Fibroblast of skin of back (primary cell): ENCODE data around the gene DCUN1D3.

Experiments used
- DNase-seq: peaks from one replicate; pipeline ENCODE4 v3.0.0-alpha.2; 2013

The DCUN1D3 gene

DNA sequence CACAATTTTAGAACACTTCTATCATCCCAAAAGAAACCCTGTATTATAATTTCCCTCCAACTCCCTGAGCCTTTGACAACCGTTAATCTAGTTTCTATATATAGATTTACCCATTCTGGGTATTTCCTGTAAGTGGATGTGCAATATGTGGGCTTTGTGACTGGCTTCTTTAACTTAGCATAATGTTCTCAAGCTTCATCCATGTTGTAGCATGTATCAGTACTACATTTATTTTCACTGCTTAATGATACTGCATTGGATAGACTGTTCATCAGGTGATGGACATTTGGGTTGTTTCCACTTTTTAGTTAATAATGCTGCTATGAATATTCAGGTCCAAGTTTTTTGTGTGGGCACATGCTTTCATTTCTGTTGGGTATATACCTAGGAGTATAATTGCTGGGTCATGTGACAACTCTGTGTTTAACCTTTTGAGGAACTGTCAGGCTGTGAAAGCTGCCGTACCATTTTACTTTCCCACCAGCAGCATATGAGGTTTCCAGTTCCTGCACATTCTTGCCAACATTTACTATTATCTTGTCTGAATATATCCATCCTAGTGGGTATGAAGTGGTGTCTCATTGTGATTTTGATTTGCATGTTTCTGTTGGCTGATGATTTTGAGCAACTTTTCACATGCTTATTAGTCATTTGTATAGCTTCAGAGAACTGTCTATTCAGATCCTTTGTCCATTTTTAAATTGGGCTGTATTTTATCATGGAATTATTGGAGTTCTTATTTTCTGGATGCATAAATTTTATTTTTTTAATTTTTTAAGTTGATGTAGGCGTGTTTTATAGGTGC is 77.4 kb downstream of the DCUN1D3 start:
- DNase-seq, result no peak

DNA sequence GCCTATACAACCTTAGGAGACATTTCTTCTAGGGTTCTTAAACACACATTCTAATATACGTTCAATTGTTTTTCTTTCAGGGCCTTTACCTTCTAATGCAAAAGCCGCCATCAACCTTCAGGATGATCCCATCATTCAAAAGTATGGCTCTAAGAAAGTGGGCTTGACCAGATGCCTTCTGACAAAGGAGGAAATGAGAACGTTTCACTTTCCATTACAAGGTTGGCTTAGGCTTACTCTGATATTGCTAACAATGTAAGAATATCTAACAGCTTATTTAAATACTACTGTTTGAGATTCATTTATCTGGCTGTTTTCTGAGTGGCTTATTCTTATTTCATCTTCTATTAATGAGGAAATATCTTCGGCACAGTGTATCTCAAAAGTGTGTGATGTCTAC is 78.5 kb downstream of the DCUN1D3 start:
- no peak for DNase-seq

DNA sequence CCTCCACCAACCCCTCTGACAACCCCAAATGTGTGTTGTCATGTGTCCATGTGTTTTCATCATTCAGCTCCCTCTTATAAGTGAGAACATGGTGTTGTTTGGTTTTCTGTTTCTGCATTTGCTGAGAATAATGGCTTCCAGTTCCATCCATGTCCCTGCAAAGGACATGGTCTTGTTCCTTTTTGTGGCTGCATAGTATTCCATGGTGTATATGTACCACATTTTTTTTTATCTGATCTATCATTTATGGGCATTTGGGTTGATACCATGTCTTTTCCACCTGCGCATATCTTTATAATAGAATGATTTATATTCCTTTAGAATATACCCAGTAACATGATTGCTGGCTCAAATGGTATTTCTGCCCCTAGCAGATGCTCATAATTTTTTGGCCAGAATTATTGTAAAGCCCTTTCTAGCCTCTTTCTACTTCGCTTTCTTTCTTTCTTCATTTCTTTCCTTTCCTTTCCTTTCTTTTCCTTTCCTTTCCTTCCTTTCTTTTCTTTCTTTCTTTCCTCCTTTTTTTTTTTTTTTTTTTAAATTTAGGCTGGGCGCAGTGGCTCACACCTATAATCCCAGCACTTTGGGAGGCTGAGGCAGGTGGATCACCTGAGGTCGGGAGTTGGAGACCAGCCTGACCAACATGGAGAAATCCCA is 81.1 kb downstream of the DCUN1D3 start:
- no peak for DNase-seq

- no peak for DNase-seq
Observed at GRCh38 chr16:20814784-20815183, 85.4 kb downstream of the DCUN1D3 start.

DNA sequence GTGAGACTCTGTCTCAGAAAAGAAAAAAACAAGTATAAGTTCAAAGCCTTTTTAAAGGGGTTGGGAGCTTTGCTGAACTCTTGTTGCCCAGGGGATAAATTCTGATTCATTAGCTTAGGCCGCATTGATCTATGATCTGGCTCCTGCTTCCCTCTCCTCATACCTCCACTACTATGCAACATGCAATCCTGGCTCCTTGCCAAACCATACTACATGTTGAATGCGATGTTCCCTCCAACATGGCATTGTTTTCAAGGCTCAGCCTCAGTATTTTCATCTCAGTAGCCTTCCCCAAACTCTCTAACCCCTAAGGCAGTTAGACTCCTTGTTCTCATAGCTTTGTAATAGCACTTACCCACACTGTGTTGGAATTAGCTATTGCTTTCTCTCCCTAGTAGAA is 87.6 kb downstream of the DCUN1D3 start:
- no peak for DNase-seq

GRCh38 chr16:20811889-20812439 is 88.2 kb downstream of the DCUN1D3 start:
- DNase-seq, result no peak

DNA sequence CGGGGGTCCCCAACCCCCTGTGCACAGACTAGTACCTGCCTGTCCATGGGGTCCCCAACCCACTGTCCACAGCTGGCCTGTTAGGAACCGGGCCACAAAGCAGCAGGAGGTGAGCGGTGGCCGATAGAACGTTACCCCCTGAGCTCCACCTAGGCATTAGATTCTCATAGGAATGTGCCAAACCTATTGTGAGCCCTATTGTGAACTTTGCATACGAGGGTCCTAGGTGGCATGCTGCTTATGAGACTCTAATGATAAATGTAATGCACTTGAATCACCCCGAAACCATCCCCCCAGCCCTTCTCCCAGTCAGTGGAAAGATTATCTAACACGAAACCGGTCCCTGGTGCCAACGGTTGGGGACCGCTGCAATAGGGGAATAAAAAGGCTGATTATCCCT is 92.3 kb downstream of the DCUN1D3 start:
- no peak for DNase-seq

- DNase-seq, result peak; percentile 97
Observed at GRCh38 chr16:20806168-20807050, 93.7 kb downstream of the DCUN1D3 start, which contains the start of the genes ERI2 and REXO5. ERI2 (minus strand) TSS chr16:20806472; CDS start chr16:20806430, 42 bp downstream. REXO5 (plus strand) TSS chr16:20806527; CDS start chr16:20806954, 427 bp downstream.

GRCh38 chr16:20805684-20806167 is 94.4 kb downstream of the DCUN1D3 start:
- DNase-seq, result peak; percentile 0
